Measurements from ENCODE around the gene TPK1.

GRCh38 chr7:144853542-144853941 is 17.7 kb upstream of the TPK1 start:
- TF ChIP-seq, protein P1, sequence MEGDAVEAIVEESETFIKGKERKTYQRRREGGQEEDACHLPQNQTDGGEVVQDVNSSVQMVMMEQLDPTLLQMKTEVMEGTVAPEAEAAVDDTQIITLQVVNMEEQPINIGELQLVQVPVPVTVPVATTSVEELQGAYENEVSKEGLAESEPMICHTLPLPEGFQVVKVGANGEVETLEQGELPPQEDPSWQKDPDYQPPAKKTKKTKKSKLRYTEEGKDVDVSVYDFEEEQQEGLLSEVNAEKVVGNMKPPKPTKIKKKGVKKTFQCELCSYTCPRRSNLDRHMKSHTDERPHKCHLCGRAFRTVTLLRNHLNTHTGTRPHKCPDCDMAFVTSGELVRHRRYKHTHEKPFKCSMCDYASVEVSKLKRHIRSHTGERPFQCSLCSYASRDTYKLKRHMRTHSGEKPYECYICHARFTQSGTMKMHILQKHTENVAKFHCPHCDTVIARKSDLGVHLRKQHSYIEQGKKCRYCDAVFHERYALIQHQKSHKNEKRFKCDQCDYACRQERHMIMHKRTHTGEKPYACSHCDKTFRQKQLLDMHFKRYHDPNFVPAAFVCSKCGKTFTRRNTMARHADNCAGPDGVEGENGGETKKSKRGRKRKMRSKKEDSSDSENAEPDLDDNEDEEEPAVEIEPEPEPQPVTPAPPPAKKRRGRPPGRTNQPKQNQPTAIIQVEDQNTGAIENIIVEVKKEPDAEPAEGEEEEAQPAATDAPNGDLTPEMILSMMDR (IDR thresholded peaks at IDR 0.05): no peak
- no peak for TF ChIP-seq POLR2A (IDR thresholded peaks at IDR 0.05)
